ENCODE results near the gene RPS15A.
A peak's percentile ranks its signal among the peaks of the same experiment; 100 is the strongest.
"Not testable (repeated sequence)": the region's sequence is repeated elsewhere in the genome, so short reads cannot be mapped to it uniquely, and the experiment has no call there.

Gene RPS15A

DNA sequence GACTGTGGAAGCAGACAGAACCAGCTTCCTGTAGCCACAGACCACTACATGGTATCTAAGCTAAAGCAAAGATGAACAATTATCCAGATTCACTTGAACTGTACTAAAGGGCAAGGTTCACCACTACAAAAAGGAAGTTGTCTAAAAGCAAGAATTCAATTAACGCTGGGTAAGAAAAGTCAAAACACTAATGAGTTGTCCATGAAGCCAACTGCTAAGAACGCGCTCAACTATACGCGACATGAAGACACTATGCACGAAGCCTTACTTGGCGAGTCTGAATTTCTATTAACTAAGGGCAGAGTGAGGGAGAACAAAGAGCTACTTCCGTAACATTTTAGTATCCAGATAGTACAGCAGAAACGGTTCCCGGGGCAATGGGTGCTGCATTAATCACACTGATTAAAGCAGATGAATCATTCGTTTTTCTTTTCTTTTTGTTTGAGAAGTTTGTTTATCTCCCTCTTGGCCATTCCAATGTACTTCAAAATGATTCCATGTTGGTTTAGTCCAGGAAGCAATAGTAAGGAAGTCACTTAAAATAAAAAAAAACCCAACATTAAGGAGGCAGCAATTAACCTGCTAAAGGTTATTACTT is 2.8 kb upstream of the RPS15A start:
- no peak for DNase-seq

DNA sequence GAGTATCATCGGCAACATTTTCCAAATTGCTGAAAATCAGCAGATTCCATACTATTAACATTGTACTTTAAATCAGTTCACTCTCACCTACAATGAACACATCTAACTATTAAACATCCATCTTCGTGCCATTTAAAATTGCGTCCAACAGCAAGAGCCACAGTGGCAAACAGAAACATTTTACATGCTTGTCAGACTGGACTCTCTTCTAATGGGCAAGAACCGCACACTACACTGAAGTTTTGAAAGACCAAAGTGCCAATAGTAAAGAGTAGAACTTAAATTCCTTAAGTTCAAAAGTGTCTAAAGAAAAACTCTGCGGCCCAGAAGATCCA is 652 bp downstream of the RPS15A start:
- no peak for DNase-seq

DNA sequence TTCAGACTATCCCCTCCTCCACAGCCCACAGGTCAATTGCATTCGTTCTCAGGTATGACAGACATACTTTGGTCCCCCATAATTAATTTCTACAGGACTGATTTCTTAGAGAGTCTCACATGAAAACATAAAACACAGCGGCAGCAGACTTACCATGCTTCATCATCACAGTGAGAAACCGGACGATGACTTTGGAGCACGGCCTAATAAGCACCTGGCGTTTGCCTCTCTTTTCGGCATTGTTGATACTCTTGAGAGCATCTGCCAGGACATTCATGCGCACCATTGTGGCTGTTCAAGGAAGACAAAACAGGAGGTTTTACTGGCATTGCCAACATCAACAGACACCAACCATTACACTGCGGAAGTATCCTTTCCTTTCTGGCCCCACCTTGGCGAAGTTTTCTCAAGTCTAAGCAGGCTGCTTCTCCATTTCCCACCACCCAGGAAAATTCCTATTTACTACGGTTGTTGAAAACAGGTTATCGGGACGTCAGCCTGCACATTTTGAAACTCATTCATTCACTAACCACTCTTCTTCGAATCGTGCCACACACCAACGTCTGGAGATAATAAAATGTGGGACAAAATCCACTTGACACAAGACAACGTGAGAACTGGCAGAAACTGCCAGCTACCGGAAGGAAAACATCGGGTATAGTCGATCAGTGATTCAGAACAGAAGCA is 1.2 kb downstream of the RPS15A start:
- DNase-seq, result no peak

DNA sequence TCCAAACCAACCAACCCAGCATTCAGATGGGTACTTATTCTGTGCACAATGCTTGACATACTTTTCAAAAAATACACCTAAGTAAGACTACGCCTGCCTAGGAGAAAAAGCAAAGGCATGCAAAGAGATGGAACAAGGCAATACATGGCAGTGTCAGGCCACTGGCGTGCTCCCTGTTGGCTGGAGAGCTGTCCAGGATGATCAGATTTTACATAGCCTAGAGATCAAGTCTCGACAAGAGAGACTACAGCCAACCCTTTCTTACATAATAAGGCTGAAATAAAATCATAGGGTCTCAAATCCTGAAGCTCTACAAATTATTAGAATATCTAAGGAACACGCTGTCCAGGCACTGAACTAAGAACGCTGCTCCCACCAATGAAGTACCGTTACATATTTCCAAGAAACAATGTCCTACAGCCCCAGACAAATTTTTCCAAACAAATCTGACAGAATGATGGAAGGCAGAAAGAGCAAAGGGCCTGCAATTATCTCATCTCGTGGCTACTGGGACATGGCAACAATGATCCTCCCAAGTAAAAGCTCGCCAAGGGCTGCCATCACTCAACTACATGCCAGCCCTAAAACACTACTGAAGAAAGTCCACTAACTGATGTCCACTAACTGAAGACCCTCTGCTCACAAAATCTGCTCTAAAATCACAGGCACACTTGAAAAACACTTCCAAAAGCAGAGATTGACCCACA is 5.1 kb downstream of the RPS15A start:
- no peak for DNase-seq

DNA sequence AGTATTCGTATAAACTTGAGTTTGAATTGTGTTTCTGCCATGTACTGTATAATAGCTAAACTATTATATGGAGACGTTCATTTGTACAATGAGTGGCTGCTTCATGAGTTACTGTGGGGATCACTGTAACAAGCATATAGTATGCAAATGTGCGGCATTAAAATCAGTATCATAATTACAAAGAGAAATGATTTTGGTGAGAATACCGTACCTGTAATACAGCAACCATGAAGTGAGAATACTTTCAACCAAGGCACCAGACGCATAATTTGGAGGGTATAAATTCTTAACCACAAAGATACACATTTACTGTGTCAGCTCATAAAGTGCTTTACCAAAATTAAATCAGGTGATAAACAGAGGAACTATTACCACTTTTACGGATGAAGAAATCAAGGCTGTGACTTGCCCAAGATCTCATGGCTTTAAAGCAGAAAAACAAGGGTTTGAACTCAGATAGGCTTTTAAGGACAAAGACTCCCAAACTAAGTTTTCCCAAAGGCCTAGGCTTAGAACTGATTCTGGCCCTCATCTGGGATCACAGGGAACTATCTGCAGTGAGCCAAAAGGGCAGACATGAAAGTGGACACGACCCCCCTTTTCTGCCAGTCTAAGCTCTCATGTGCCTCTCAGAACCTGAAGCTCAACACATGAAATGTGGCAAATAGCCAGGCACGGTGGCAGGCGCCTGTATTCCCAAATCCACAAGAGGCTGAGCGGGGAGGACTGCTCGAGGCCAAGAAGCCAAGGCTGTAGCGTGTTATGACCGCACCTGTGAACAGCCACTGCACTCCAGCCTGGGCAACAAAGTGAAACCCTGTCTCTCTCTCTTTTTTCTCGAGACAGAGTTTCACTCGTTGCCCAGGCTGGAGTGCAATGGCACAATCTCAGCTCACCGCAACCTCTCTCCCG is 6.4 kb downstream of the RPS15A start:
- no peak for DNase-seq

DNA sequence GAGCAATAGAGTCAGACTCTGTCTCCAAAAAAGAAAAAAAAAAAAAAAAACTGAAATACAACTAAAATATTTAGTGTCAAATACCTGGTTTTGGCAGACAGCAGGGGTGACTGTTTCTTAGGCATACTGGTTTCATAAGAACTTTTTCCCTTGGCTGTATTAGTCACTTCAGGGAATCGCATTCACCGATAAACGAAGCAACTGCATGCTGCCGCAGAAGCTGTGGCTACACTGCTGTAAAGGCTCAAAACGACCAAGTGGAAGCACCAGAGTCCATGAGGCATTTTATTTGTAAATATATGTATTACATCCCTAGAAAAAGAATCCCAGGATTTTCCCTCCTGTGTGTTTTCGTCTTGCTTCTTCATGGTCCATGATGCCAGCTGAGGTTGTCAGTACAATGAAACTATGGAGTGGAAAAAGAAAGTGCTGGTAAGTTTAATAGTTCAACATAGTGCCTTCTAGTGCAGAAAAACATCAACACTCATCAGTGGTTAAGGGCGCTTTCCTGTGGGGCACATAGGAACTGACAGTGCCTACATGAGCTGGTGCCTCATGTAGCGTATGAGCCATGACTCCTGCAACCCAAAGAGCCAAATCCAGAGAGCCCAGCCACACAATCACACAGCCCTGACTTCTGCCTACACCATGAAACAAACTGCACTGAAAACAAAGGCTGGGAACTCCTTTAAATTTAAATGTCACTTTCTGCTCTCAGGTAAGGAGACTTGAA is 7.3 kb downstream of the RPS15A start:
- no peak for DNase-seq

DNA sequence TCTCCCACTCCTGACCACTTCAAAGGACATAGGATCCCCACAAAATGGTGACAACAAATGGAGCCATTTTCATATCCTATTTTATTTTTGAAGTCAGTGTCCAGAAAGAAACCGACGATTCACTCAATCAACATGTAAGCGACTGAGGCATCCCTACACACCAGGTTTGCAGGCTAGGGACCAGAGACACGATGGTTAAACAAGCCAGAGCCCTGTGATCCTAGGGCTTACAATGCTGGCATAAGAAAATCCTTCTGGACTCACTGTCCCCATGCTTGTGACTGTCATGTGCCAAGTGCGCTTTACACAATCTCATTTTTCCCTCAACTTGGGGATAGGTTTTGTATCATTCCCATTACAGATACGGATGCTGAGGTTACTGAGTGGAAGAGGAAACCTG is 8.9 kb downstream of the RPS15A start:
- not testable (repeated sequence) for DNase-seq

DNA sequence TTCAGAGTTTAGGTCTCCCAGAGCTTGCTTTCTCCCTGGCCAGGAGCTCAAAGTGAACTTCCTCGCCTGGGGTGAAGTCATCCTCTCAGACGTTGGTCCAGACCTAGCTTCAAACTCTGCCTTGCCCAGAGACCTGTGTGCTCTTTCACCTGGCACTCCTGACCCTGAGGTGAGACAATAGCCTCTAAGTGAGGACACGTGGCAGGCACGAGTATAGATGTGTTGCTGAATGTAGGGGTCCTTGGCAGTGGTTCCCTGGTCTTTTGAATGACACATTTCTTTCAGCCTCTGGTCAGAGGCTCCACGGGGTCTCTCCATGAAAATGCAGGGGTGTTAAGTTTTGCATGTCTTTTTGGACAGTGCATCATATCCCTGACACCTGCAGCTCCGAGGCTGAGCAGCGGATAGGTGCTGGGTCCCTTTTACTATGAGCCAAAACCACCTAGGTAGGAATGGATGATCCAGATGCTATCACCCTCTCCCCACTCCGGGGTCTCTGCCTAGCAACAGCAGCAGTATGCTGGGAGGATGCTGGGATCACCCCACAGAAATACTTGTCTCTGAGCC is 9.6 kb downstream of the RPS15A start:
- not testable (repeated sequence) for DNase-seq

DNA sequence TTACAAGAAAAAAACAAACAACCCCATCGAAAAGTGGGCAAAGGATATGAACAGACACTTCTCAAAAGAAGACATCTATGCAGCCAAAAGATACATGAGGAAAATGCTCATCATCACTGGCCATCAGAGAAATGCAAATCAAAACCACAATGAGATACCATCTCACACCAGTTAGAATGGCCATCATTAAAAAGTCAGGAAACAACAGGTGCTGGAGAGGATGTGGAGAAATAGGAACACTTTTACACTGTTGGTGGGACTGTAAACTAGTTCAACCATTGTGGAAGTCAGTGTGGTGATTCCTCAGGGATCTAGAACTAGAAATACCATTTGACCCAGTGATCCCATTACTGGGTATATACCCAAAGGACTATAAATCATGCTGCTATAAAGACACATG is 12.5 kb downstream of the RPS15A start:
- not testable (repeated sequence) for DNase-seq

DNA sequence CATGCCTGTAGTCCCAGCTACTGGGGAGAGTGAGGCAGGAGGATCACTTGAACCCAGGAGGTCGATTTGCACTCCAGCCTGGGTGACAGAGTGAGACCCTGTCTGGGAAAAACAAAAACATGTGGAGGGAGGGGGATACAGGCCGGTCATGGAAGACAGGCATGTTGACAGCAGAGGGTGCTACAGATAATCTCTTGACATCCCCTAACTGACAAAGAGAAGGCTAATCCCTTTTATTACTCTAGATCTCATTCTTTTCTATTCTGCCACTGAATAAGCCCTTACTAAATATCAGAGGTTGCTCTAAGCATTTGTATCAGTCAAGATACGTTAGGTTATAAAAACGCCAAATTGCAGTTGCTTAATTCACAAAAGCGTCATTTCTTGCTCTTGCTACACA is 13.8 kb downstream of the RPS15A start:
- DNase-seq, result not testable (repeated sequence)

DNA sequence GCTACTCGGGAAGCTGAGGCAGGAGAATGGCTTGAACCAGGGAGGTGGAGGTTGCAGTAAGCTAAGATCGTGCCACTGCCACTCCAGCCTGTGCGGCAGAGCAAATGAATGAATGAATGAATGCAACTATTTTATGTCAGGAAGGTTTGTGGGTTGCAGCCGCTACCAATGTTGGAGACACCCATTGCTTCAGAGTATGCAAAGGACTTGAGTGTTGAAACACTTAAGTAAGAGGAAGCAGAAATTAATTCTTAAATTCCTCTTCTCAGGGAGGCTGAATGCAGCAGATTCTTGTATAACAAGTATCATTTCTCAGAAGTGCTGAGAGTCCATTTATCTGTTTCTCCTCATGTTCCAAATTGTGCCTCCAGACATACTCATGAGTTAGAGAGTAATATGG is 15.5 kb downstream of the RPS15A start:
- not testable (repeated sequence) for DNase-seq

DNA sequence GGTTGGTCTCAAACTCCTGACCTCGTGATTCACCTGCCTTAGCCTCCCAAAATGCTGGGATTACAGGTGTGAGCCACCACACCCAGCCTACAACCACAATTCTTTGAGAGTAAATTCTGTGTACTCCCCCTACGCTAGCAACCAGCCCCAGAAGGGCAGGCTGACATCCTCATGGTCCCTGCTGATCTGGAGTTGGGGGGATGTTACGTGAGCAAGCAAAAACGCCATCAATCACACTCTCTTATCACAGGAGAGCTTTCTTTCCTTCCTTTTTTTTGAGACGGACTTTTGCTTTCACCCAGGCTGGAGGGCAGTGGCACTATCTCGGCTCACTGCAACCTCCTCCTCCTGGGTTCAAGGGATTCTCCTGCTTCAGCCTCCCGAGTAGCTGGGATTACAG is 18.0 kb downstream of the RPS15A start:
- not testable (repeated sequence) for DNase-seq

DNA sequence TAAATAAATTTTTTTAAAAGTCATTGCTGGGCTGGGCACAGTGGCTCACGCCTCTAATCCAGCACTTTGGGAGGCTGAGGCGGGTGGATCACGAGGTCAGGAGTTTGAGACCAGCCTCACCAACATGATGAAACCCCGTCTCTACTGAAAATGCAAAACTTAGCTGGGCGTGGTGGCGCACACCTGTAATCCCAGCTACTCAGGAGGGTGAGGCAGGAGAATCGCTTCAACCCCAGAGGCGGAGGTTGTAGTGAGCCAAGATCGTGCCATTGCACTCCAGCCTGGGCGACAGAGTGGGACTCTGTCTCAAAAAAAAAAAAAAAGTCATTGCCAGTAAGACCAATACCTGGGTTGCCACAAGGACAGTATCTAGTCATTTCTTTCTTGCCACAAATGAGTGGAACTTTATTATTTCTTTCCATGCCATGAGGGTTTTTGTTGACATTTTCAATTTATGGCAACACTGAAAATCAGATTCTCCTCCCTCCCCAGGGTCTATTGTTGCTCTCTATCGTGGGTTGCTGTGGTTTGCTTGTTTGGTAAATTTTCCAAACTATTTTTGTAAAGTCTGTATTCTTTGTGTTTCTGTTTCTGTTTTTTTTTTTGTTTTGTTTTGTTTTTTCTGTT is 19.7 kb downstream of the RPS15A start:
- DNase-seq, result not testable (repeated sequence)

DNA sequence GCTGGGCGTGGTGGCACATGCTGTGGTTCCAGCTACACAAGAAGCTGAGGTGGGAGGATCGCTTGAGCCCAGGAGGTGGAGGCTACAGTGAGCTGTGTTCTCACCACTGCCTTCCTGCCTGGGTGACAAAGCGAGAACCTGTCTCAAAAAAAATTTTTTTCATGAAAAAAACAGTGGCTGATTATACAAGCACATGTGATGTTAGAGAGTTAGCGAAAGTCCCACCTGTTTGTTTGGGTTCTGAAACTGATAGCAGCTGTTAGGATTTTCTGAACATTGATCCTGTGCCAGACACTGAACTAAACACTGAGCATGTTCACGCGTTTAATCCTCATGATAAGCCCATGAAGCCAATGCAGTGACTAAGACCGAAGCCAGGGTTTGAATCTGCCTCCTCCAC is 22.9 kb downstream of the RPS15A start:
- peak; percentile 12 for DNase-seq

DNA sequence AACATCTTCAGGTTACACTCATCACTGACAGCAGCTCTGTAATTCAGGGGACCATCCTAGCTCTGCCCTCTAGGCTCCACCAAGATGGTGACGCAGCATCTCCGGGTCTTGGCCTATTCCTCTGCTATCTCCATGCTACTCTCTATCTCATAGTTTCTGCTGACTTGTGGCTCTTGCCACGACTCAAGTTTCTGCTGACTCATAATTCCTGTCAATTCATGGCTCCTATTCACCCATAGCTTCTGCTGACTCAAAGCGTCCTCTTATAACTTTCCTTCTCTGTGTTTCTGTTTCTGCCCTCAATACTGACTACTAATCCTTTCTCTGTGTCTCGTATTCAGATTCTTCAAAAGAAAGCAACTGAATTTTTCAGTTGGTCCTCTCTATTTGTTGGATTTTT is 27.4 kb downstream of the RPS15A start:
- DNase-seq, result not testable (repeated sequence)

DNA sequence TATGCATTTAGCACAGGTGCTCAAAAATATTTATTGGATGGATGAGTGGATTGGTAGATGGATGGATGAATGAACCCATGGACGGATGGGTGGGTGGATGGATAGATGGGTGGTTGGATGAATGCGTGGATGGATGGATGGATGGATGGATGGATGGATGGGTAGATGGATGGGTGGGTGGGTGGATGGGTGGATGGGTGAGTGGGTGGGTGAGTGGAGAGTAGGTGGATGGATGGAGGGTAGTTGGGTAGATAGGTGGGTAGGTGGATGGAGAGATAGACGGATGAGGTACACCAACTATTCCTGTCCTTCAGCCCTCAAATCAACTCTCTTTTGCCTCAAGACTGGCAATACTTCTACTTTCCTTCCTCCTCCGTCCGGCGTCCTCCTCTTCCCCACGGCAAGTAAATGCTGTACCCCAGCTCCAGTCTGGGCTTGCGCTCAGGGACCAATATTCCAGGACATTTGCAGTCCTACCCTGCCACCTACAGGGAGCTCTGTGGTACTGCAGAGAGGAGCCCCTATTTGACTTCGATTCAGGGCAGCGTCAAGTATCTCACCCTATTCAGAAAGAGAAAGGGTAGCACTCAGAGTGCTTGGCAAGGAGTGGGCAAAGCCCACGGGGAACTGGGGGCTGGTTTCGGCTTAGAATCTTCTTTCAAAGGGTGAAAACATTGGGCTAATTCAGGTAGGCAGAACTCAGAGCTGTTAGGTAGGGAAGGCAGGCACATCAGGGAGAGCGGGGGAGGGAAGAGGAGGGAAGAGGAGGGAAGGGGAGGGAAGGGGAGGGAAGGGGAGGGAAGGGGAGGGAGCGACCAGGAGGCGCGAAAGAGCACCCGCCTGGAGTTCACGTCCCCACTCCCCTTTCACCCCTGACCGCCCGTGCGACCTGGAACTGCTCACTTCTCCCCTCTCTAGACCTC is 30.3 kb downstream of the RPS15A start:
- not testable (repeated sequence) for DNase-seq

DNA sequence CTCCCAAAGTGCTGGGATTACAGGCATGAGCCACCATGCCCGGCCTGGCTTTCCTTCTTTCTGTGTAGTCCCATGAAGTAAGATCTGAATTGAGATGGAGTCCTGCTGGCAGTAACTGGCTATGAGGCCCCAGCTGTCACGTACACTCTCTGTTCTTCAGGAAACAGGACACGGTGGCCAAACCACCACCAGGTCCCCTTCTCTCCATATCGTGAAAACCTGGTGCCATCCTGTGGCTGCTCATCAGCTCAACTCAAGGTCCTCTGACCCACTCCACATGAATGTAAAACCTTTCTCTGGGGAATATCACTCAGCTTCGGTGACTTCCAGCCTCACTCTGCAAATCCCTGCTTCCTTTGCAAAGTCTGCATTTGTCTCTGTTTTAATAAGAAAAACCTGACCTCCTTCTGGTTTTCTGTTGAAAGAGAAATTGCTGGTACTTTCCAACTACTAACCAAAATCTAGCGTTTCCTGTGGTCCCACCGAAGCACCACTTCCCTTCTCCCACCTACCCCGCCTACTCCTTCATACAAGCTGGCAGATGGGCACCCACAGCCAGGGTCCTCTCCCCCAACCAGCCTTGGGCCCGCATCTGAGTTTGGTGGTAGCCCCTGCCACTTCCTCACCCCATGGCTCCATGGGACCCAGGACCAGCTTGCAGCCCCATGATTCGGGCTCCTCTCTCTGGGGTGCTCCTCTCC is 32.0 kb downstream of the RPS15A start:
- not testable (repeated sequence) for DNase-seq

DNA sequence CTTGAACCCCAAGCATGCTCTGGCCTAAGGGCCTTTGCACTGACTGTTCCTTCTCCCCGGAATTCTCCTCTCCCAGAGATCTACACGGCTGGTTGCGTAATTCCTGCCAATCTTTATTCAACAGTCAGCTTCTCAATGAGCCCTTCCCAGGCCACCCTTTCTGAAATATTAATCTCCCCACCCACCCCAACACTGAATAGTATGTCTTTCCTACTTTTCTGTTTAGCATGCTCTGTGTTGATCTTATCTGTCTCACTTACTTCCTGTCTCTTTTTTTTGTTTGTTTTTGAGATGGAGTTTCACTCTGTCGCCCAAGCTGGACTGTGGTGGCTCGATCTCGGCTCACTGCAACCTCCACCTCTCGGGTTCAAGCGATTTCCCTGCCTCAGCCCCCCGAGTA is 33.5 kb downstream of the RPS15A start:
- DNase-seq, result not testable (repeated sequence)

DNA sequence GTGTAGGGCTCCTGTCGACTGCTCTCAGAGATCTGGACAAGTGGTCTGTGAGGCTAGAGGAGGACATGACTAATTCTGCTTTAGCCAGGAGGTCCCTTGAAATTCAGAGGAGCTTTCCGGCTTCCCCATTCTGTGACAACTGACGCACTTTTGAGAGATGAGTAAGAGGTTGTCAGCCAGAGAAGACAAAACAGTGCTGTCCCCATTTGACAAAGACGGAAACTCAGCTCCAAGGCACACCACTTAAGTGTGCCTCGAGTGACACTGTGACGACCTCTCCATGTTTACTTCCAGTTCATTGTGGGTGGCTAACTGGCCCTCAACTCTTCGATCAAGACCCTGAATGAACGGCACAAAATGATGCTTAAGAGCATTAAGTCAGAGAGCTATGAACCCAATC is 47.3 kb downstream of the RPS15A start:
- DNase-seq, result not testable (repeated sequence)

DNA sequence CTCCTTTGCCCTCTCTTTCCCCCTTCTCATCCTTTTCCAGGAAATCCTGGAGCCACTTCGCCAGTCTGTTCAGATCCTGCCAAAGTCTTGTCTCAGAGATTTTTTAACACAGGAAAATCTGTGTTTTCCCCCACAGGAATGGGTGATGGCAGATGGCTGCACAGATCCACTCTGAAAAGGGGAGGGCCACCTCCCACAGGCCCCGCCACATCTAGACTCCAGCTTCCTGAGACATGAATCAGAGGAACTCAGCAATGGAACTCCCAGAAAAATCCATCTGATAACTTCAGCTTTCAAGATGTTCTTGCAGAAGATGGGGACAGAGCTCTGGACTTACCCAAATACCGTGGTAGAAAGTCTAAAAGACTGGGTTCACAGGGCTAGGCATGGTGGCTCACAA is 50.1 kb downstream of the RPS15A start:
- DNase-seq, result not testable (repeated sequence)
